ENCODE data around the gene DLX1. TPM values are rescaled to one million over a fixed set of nuclear protein-coding genes. Genes with fewer than 3 reads are reported as not detected.
A peak's percentile ranks its signal among the peaks of the same experiment; 100 is the strongest.

Gene DLX1
- total RNA-seq, 1 experiment from 2014 or later: 2.0 TPM

- Histone ChIP-seq H3K4me2 (ENCODE audit: low read length) (peak overlapping the region; percentile 73), H3K27ac (ENCODE audit: low read depth, low read length) (peak overlapping the region; percentile 44), H3K4me3 (replicated peaks in 1 of 2; ENCODE audit: low read depth in 1 of 2, low read length in 2 of 2) (peak overlapping the region in 1 of 2 experiments; percentile 53; a peak in 2 of 4 replicates), H2AFZ (ENCODE audit: low read depth, low read length, poor library complexity, severe bottlenecking) (peak overlapping the region; percentile 17), H3K9me2 (ENCODE audit: insufficient read depth) (no peaks in the 10 kb centered on the region), H3K36me3 (ENCODE audit: control insufficient read depth in 1 of 2, insufficient read depth in 2 of 2, low read length in 2 of 2) (no peaks in the 10 kb centered on the region), H3K9me3 (ENCODE audit: control insufficient read depth in 1 of 2, insufficient read depth in 1 of 2, low read depth in 1 of 2, low read length in 2 of 2) (no peaks in the 10 kb centered on the region), H3K27me3 (ENCODE audit: insufficient read depth, low read length) (no peaks in the 10 kb centered on the region), H3K79me2 (ENCODE audit: insufficient read depth, low read length) (no peaks in the 10 kb centered on the region), H4K20me1 (ENCODE audit: insufficient read depth) (no peaks in the 10 kb centered on the region), H3K4me1 (ENCODE audit: control insufficient read depth in 1 of 2, insufficient read depth in 2 of 2, low read length in 2 of 2) (peaks cover 47 to 78% of the 10 kb centered on the region in 2 experiments), H3K9ac (ENCODE audit: low read length) (peak overlapping the region; percentile 53)
- DNase-seq (ENCODE audit: low read depth, low spot score) (no peak), ATAC-seq (no peak)
- ChIA-PET POLR2A (interaction anchor here (0.7 to 1.9 kb wide), 2 partner anchors 13 to 111 kb away, joined by 3 to 8 read pairs; partner anchors contain the start of gene DLX1), CTCF (interaction anchor here (1.9 to 2.0 kb wide), 2 partner anchors 15 to 395 kb away, joined by 5 to 6 read pairs; no protein-coding TSS in a partner anchor), RAD21 (ENCODE audit: low non-redundant PET in 1 of 2, low total read pairs in 2 of 2, uncharacterized antibody in 2 of 2, unreplicated experiment in 2 of 2) (no interaction called here)
- TF ChIP-seq CBX3 (IDR thresholded peaks at IDR 0.05; ENCODE audit: low read depth) (no peak), EGR1 (IDR thresholded peaks at IDR 0.05; ENCODE audit: low read depth) (no peak), SRF (IDR thresholded peaks at IDR 0.05; ENCODE audit: low read depth) (no peak)
- intact Hi-C loops (cut with micrococcal nuclease): loop anchor here (10.0 kb wide), 1 partner anchor 173 kb away; the partner anchor contains the start of gene HAT1
- BruUV-seq (replicated peaks): no TSS peak
Measured at GRCh38 chr2:172098287-172098649, 13.0 kb downstream of the DLX1 start.

DNA sequence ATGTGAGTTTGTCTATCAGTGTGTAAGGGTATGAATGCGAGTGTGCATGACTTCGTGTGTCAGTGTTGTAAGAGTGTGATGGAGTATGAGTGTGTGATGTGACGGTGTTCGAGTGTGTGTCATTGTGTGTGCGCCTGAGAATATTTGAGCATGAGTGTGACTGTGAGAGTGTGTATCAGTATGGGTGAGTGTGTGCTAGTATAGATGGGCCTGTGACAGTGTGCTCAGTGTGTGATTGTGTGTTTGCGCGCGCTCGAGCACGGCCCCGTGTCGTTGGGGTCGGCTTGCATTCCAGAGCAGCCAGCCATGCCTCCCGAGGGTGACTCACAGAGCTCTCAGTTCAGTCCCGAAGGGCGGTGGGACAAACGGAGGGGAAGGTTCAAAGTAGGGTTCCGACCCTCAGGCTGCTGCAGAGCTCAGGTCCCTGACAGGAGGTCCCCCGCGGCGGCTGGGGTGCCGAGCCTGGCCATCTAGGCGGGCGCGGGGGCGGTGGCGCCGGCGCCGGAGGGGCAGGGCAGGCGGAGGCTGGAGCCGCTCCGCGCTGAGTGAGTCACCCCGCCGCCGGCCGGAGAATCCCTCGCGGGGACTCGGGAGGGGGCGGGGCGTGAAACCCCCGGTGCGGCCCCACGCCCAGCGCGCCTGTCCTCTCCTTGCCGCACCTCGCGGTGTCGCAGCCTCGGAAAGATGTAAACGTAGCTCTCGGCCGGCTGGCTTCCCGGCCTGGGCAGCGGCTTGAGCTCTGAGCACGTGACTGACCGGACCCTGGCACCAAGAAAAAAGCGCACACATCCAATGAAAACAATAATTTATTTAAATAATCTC lies 13.6 kb downstream of the DLX1 start:
- RAD21 ChIA-PET (ENCODE audit: low non-redundant PET in 1 of 2, low total read pairs in 2 of 2, uncharacterized antibody in 2 of 2, unreplicated experiment in 2 of 2): no interaction called here
- intact Hi-C loops (cut with micrococcal nuclease): loop anchor here (10.0 kb wide), 1 partner anchor 174 kb away; the partner anchor contains the start of gene HAT1
- CTCF ChIA-PET: interaction anchor here (0.8 to 2.0 kb wide), 3 partner anchors 14 to 395 kb away, joined by 3 to 6 read pairs (median 5); no protein-coding TSS in a partner anchor
- peak; percentile 58; the same call in 1 of the 2 replicates for TF ChIP-seq POLR2AphosphoS5 (IDR thresholded peaks at IDR 0.05; ENCODE audit: low read depth, low read length)
- TF ChIP-seq TCF7L2 (IDR thresholded peaks at IDR 0.05; ENCODE audit: borderline replicate concordance, extremely low read depth, insufficient read depth, insufficient read length): peak; percentile 97
- no peak for TF ChIP-seq FOSL1 (IDR thresholded peaks at IDR 0.05; ENCODE audit: low read depth)
- DNase-seq (ENCODE audit: low read depth, low spot score) (no peak), ATAC-seq (peak; percentile 57)
- Histone ChIP-seq H3K27ac (ENCODE audit: low read depth, low read length) (peak overlapping the region; percentile 44), H3K36me3 (ENCODE audit: control insufficient read depth in 1 of 2, insufficient read depth in 2 of 2, low read length in 2 of 2) (no peaks in the 10 kb centered on the region), H3K27me3 (ENCODE audit: insufficient read depth, low read length) (no peaks in the 10 kb centered on the region), H2AFZ (ENCODE audit: low read depth, low read length, poor library complexity, severe bottlenecking) (peak overlapping the region; percentile 70), H3K4me3 (replicated peaks in 1 of 2; ENCODE audit: low read depth in 1 of 2, low read length in 2 of 2) (peak overlapping the region; percentile 30 to 53), H3K79me2 (ENCODE audit: insufficient read depth, low read length) (no peaks in the 10 kb centered on the region), H3K9me3 (ENCODE audit: control insufficient read depth in 1 of 2, insufficient read depth in 1 of 2, low read depth in 1 of 2, low read length in 2 of 2) (no peaks in the 10 kb centered on the region), H4K20me1 (ENCODE audit: insufficient read depth) (no peaks in the 10 kb centered on the region), H3K4me2 (ENCODE audit: low read length) (peak overlapping the region; percentile 73), H3K9ac (ENCODE audit: low read length) (peak overlapping the region; percentile 53), H3K4me1 (ENCODE audit: control insufficient read depth in 1 of 2, insufficient read depth in 2 of 2, low read length in 2 of 2) (peaks cover 50 to 83% of the 10 kb centered on the region in 2 experiments), H3K9me2 (ENCODE audit: insufficient read depth) (no peaks in the 10 kb centered on the region)
- POLR2A ChIA-PET: interaction anchor here (0.7 to 1.9 kb wide), 2 partner anchors 14 to 111 kb away, joined by 3 to 8 read pairs; partner anchors contain the start of gene DLX1
- BruUV-seq (replicated peaks): no TSS peak
